IPS-11a (cell line): ENCODE results near the gene AGBL5.
"Not testable (repeated sequence)": the region's sequence is repeated elsewhere in the genome, so short reads cannot be mapped to it uniquely, and the experiment has no call there.

Experiments
- H3K4me3 ChIP-seq: one replicate; pipeline ENCODE4 v1.5.1; 2013; ENCODE audit warnings: low read depth, low read length, control low read depth

AGBL5 gene

GRCh38 chr2:27089111-27089954, 37.9 kb downstream of the AGBL5 start:
- no peak overlapping the region for H3K4me3 ChIP-seq

DNA sequence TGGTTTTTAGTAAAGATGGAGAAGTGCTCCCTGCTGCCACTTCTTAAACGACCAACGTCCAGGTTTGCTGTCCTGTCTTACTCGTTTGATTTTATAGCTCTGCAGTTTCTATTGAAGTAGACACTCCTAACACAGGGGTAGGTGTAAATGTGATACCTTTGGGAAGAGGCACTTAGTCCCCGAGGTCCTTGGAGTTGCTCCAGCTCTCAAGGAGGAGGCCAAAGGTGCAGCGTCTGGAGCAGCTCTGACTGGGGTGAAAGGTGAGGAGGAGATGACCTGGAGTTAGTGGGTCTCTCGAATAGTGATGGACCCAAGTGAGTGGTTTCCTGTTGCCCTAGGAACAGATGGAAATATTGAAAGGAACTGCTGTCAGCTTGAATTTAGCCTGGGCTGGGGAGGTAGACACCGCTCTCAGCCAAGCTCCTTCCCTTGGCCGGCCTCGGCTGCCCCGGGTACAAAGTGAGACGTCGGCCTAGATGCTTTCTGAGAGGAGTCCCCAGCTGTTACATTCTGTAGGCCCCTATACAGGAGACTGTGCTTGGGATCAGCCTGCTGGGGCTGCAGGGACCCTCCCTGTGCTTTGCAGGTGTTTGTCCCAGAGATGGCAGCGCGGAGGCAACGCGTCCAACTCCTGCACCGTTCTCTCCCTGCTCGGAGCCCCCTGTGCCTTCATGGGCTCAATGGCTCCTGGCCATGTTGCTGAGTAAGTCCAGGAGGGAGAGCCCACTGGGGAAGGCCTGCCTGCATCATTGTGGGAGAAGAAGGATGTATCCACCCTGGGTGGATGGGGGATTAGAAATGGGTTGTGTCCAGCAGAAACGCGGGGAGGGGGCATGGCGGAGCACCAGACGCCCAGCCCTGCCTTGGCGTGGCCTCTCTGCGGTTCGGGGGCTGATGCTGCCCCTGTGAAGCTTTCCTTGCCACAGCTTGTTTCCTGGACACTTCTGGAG, 40.6 kb downstream of the AGBL5 start:
- no peak overlapping the region for H3K4me3 ChIP-seq

DNA sequence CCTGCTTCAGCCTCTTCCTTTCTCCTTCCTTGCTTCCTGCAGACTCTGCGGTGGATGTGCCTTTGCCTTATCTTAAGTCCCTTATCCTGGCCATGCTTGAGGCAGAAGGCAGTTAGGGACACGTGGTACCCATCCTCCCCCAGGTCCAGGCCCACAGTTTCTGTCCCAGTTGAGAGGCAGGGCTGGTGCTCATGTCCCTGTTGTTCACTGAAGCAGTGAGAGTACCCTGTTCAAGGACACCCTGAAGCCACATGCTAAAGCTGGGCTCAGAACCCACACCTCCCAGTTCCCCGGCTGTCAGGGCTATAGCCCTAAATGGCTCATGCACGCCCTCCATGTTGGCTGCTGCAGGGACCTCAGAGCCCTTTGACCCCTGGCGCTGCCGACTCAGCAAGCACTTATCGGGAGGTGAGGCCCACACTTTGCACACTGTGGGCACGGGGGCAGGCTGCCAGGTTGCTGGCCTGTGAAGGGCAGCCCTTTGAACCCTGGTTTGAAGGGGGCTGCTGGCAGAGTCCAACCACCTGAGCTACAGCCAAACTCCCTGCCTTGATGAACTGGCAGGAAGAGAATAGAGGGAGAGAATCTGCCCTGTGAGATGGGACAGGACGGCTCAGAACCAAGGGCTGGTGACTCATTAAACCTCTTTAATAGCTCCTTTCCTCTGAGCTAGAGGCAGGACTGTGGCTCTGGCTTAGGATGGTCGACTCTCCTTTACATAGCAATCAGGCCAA, 41.4 kb downstream of the AGBL5 start:
- no peak overlapping the region for H3K4me3 ChIP-seq

- H3K4me3 ChIP-seq: no peak overlapping the region
These were observed 42.2 kb downstream of the AGBL5 start for GRCh38 chr2:27093430-27094352.

- H3K4me3 ChIP-seq: no peak overlapping the region
These were observed 43.0 kb downstream of the AGBL5 start for GRCh38 chr2:27094353-27094984.

DNA sequence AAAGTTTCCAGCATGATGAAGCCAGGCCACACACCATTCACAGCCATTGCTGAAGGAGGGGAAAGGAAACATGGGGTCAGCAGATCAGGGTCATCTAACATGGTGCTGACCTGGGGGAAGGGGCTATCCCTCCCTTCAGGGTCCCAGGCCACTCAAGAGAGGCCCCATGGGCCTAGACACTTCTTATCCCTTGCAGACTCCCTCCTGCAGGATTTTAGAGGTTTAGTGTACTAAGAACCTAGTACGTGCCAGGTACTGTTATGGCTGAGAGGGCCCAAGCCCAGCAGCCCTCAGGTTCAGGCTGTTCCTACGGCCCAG, 43.9 kb downstream of the AGBL5 start:
- H3K4me3 ChIP-seq: no peak overlapping the region

DNA sequence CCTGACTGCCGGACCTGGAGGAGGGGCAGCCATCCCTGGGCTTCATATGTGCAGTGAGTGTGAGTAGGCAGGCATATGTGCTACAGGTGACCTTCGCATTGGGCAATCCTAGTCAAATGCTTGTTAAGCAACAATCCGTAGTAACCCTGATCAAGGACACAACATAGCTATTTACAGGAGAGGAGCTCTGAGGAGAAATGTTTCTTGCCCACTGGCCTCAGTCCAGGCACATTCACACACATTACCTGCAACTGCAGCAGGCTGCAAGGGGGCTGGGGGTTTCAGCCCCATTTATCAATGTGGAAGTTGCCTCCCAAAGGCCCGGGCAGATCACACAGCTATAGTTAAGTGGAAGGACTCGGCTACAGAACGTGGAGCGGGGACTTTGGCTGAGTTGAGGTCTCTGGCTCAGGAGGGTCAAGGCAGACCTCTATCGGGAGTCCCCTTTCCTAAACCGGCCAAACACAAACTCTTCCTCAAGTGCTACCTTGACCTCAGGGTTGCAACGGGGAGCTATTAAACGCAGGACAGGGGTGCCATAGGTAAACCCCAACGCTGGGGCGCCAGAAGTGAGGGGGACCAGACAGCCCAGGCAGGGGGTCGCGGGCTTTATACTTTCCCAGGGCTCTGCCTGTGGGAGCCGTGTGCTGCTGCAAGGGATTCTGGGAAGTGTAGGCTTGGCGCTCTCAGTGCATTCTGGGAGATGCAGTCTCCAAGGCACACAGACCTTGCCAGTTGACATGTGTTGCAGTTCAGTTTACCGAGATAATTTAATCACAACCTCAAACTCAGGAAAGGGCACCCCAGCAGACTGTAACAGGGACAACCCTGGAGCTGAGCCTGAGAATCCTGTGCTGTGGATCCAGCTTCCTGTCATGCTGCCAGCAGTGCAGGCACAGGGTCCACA, 44.5 kb downstream of the AGBL5 start:
- no peak overlapping the region for H3K4me3 ChIP-seq

DNA sequence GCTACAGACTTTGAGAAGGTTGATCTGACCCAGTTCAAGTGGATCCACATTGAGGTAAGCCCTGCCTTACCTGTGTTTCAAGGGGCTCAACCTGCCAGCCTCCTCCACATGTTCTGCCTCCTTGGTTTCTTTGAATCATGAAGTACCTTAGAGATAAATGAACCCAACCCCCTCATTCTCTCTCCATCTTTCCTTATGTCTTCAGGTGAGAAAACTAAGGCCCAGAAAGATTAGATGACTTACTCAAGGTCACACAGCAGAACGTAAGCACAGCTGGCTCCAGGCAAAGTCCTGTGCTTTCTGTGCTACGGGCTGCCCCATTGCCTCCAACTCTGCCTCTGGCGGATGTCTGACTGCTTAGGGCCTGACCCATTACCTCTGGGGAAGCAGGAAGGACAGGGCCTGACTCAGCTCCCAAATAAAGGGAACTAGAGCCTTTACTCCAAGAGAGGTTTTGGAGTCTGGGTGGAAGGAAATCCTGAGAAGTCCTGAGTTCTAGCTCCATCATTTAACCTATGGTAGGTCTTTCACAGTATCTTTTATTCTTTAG, 45.4 kb downstream of the AGBL5 start:
- H3K4me3 ChIP-seq: no peak overlapping the region

DNA sequence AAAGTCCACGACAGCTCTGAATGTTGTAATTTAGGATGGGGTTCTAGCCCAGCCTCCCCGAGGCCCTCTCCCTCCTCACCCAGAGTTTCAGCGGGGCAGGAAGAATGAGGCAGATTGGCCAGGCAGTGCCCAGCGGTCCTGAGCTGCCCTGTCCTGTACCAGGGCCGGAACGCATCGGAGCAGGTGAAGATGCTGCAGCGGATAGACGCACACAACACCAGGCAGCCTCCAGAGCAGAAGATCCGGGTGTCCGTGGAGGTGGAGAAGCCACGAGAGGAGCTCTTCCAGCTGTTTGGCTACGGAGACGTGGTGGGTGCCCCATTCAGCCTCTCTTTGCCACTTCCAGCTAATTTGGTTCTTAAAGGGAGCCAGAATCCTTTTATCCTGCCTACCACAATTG, 45.9 kb downstream of the AGBL5 start:
- no peak overlapping the region for H3K4me3 ChIP-seq

DNA sequence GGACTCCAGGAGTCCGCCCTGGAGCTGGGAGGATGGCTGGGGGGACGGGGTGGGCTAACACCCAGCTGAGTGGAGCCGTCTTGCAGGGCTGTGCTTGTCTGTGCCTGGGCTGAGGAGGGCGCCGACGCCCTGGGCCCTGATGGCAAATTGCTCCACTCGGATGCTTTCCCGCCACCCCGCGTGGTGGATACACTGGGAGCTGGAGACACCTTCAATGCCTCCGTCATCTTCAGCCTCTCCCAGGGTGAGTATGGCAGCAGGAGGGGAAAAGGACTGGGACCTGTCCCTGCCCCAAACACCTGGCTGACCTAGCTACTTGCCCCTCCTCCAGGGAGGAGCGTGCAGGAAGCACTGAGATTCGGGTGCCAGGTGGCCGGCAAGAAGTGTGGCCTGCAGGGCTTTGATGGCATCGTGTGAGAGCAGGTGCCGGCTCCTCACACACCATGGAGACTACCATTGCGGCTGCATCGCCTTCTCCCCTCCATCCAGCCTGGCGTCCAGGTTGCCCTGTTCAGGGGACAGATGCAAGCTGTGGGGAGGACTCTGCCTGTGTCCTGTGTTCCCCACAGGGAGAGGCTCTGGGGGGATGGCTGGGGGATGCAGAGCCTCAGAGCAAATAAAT, 48.0 kb downstream of the AGBL5 start:
- H3K4me3 ChIP-seq: no peak overlapping the region

DNA sequence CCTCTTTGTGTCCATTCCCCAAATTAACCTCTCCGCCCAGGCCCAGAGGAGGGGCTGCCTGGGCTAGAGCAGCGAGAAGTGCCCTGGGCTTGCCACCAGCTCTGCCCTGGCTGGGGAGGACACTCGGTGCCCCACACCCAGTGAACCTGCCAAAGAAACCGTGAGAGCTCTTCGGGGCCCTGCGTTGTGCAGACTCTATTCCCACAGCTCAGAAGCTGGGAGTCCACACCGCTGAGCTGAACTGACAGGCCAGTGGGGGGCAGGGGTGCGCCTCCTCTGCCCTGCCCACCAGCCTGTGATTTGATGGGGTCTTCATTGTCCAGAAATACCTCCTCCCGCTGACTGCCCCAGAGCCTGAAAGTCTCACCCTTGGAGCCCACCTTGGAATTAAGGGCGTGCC, 48.6 kb downstream of the AGBL5 start:
- no peak overlapping the region for H3K4me3 ChIP-seq

- no peak overlapping the region for H3K4me3 ChIP-seq
These were observed 50.9 kb downstream of the AGBL5 start for GRCh38 chr2:27102329-27102728.

- H3K4me3 ChIP-seq: no peak overlapping the region
These were observed 54.5 kb downstream of the AGBL5 start for GRCh38 chr2:27105981-27106380.

DNA sequence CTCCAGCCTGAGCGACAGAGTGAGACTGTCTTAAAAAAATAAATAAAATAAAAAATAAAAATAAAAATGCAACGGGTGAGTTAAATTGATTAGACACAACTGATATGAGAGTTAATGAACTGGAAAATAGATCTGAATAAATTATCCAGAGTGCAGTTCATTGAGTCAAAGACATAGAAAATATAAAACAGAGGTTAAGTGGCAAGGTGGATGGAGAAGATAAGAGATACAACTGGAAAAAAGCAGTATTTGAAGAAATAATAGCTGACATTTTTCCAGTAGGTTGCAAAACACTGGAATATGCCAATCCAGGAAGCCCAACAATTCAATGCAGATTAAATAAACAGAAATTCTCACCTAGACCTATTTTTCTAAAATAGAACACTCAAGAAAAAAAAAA, 56.8 kb downstream of the AGBL5 start:
- no peak overlapping the region for H3K4me3 ChIP-seq

DNA sequence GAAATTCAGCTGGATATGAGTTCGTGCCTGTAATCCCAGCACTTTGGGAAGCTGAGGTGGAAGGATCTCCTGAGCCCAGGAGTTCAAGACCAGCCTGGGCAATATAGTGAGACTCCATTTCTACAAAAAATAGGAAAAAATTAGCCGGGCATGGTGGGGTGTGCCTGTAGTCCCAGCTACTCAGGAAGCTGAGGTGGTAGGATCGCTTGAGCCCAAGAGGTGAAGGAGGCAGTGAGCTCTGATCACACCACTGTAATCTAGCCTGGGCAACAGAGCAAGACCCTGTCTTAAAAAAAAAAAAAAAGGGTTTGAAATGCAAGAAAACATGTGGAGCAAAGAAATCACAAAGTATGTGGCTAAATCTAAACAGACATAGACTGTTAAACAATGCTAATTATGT, 57.6 kb downstream of the AGBL5 start:
- H3K4me3 ChIP-seq: no peak overlapping the region

GRCh38 chr2:27110603-27111352, 59.3 kb downstream of the AGBL5 start:
- not testable (repeated sequence) for H3K4me3 ChIP-seq

- not testable (repeated sequence) for H3K4me3 ChIP-seq
These were observed 60.1 kb downstream of the AGBL5 start for GRCh38 chr2:27111392-27112078.
